ENCODE data around the gene DGAT2.
"Not testable (repeated sequence)": the region's sequence is repeated elsewhere in the genome, so short reads cannot be mapped to it uniquely, and the experiment has no call there.

The DGAT2 gene

GRCh38 chr11:75737314-75737713 is 31.3 kb upstream of the DGAT2 start:
- H3K27me3 Mint-ChIP-seq: peaks cover 4% of the 10 kb centered on the region
- H3K27ac Mint-ChIP-seq: no peak overlapping the region
- ATAC-seq (no peak), DNase-seq (no peak)
- H3K9me3 Mint-ChIP-seq: no peaks in the 10 kb centered on the region
- no peaks in the 10 kb centered on the region for H3K4me1 Mint-ChIP-seq
- no peak overlapping the region for H3K4me3 Mint-ChIP-seq
- no peaks in the 10 kb centered on the region for H3K36me3 Mint-ChIP-seq (ENCODE audit: low read depth)

DNA sequence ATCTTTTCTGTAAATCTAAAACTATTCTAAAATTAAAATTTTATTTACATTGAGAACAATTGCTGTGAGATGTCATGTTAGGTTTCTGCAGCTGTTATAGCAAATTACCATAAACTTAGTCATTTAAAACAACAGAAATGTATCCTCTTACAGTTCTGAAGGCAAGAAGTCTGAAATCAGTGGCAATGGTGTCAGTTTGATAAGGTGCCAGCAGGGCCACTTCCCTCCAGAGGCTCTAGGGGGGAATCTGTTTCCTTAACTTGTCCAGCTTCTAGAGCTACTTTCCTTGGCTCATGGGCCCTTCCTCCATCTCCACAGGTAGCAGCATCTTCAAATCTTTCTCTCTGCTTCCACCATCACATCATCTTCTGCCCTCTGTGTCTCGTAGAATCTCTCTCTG is 27.9 kb upstream of the DGAT2 start:
- no peak overlapping the region for H3K4me3 Mint-ChIP-seq
- H3K27ac Mint-ChIP-seq: no peak overlapping the region
- H3K9me3 Mint-ChIP-seq: no peaks in the 10 kb centered on the region
- peaks cover 21% of the 10 kb centered on the region for H3K27me3 Mint-ChIP-seq
- no peaks in the 10 kb centered on the region for H3K4me1 Mint-ChIP-seq
- DNase-seq (no peak), ATAC-seq (no peak)
- no peaks in the 10 kb centered on the region for H3K36me3 Mint-ChIP-seq (ENCODE audit: low read depth)

DNA sequence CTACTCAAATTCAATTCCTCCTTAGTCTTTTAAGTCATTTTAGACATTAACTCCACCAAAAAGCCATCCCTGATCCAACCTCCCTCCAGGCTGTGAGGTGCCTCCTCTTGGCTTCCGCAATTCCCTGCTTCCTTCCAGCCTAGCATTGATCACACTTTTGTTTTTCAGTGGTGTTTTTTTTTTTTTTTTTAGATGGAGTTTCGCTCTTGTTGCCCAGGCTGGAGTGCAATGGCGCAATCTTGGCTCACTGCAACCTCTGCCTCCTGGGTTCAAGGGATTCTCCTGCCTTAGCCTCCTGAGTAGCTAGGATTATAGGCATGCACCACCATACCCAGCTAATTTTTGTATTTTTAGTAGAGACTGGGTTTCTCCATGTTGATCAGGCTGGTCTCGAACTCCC is 25.4 kb upstream of the DGAT2 start:
- H3K9me3 Mint-ChIP-seq; H3K36me3 Mint-ChIP-seq (ENCODE audit: low read depth); H3K27ac Mint-ChIP-seq; ATAC-seq; H3K4me3 Mint-ChIP-seq; DNase-seq; H3K4me1 Mint-ChIP-seq: not testable (repeated sequence)
- peaks cover 27% of the 10 kb centered on the region for H3K27me3 Mint-ChIP-seq

GRCh38 chr11:75743711-75744563 is 24.6 kb upstream of the DGAT2 start:
- DNase-seq (no peak), ATAC-seq (no peak)
- no peak overlapping the region for H3K27ac Mint-ChIP-seq

DNA sequence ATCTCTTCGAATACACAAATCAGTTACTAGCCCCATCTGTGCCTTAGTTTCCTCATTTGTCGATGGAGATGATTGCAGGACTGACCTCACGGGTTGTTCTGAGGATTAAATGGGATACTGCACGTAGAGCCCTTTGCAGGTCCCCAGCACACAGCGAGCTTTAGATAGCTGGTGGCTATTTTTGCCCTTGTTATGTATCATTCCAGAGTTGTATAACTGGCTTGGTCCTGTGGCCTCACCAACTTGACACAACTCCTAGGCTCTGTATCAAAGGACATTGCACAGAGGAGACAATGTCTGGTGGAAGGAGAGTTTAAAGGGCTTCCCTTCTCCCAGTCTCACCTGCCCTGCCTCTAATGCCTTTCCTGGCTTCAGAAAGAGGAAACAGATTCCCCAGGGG is 22.8 kb upstream of the DGAT2 start:
- no peak for ATAC-seq
- DNase-seq: no peak
- Mint-ChIP-seq H3K4me3 (no peak overlapping the region), H3K27ac (no peak overlapping the region), H3K9me3 (no peaks in the 10 kb centered on the region), H3K36me3 (ENCODE audit: low read depth) (no peaks in the 10 kb centered on the region), H3K4me1 (no peaks in the 10 kb centered on the region), H3K27me3 (peaks cover 23% of the 10 kb centered on the region)

More at GRCh38 chr11:75743711-75744563, 24.6 kb upstream of the DGAT2 start:
- Mint-ChIP-seq H3K4me1 (no peaks in the 10 kb centered on the region), H3K4me3 (no peak overlapping the region), H3K27me3 (peaks cover 27% of the 10 kb centered on the region), H3K36me3 (ENCODE audit: low read depth) (no peaks in the 10 kb centered on the region), H3K9me3 (no peaks in the 10 kb centered on the region)

- H3K4me3 Mint-ChIP-seq; H3K4me1 Mint-ChIP-seq; DNase-seq; H3K27ac Mint-ChIP-seq; H3K9me3 Mint-ChIP-seq; ATAC-seq; H3K36me3 Mint-ChIP-seq (ENCODE audit: low read depth): not testable (repeated sequence)
- H3K27me3 Mint-ChIP-seq: peaks cover 18% of the 10 kb centered on the region
Measured at GRCh38 chr11:75748729-75749273, 19.8 kb upstream of the DGAT2 start.

- DNase-seq; H3K27ac Mint-ChIP-seq; H3K4me3 Mint-ChIP-seq; H3K4me1 Mint-ChIP-seq; H3K27me3 Mint-ChIP-seq; H3K9me3 Mint-ChIP-seq; ATAC-seq; H3K36me3 Mint-ChIP-seq (ENCODE audit: low read depth): not testable (repeated sequence)
Measured at GRCh38 chr11:75754933-75755332, 13.6 kb upstream of the DGAT2 start.

DNA sequence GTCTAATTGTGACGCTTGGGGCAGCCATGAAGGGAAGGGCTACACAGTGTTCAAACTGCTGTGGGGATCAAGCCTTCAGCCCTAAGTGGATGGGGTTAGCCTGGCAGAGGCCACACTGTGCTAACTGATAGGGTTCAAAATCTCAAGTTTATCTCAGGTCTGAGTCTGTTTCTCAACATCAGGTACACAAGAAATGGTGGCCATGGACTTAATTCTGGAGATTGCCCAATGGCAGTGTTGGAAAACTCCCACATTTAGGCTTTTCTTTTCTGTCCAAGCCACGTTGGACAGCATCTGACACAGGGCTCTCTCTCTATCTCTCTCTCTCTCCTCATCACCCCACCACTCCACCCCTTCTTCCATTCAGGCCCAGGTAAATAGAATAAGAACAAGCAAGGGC is 10.9 kb upstream of the DGAT2 start:
- Mint-ChIP-seq H3K9me3 (no peaks in the 10 kb centered on the region), H3K4me1 (no peaks in the 10 kb centered on the region), H3K36me3 (ENCODE audit: low read depth) (no peaks in the 10 kb centered on the region), H3K4me3 (no peak overlapping the region), H3K27ac (no peak overlapping the region), H3K27me3 (peaks cover 3% of the 10 kb centered on the region)
- DNase-seq (no peak), ATAC-seq (no peak)

DNA sequence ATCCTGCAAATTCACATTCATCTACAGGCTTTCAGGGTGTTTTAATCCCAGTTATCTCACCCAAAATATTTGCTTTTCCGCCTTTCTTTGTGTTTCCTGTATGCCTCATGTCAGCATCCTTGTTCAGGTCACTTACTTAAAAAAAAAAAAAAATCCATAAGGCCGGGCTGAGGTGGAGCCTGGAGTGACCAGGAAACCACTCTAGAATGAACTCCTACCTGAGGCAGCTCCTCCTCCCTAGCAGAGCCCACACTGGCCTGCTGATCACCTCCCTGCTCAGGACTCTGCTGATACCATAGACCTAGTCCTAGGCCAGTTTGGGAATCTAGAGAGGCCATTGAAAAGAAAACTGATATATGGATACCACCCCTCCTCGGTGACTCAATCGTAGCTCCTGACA is 8.7 kb upstream of the DGAT2 start:
- Mint-ChIP-seq H3K27ac (no peak overlapping the region), H3K36me3 (ENCODE audit: low read depth) (no peaks in the 10 kb centered on the region), H3K9me3 (no peaks in the 10 kb centered on the region), H3K4me3 (no peak overlapping the region), H3K4me1 (no peaks in the 10 kb centered on the region), H3K27me3 (peaks cover 3% of the 10 kb centered on the region)
- DNase-seq: no peak
- ATAC-seq: no peak

GRCh38 chr11:75760243-75760642 is 8.3 kb upstream of the DGAT2 start:
- ATAC-seq (no peak), DNase-seq (no peak)
- Mint-ChIP-seq H3K4me1 (no peaks in the 10 kb centered on the region), H3K9me3 (no peaks in the 10 kb centered on the region), H3K27me3 (peaks cover 3% of the 10 kb centered on the region), H3K27ac (no peak overlapping the region), H3K4me3 (no peak overlapping the region), H3K36me3 (ENCODE audit: low read depth) (no peaks in the 10 kb centered on the region)

DNA sequence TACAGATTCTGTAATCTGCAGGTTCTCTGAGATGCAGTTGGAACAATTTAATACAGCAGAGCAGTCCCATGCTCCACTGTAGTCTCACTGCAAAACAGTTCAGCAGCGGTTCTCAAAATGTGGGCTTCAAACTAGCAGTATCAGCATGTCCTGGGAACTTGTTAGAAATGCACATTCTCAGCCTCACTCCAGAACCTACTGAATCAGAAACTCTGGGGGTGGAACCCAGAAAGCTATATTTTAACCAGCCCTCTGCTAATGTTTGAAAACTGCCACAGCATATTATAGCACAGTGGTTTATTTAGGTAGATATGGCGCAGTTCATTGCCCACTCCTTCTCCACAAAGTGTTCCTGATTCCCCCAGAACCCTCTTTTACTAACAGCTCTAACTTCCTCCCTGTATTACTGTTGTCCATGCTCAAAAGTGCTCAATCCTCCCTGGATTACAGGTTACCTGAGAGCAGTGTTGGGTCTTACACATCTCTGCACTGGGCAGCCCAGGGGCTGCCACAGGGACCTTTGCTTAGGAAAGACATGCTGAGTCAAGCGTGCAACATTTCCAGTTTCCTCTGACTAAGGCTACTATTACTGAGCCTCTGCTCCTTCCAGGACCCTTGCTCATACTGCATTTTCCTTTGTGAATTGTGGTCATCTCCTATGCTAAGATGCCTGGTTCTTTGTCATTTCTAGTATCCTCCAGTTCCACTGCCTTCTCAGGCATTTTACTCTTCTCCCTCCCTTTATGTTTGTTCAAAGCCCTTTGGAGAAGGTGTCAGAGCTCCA is 7.7 kb upstream of the DGAT2 start:
- ATAC-seq (no peak), DNase-seq (no peak)
- H3K4me3 Mint-ChIP-seq: no peak overlapping the region
- H3K36me3 Mint-ChIP-seq (ENCODE audit: low read depth): no peaks in the 10 kb centered on the region
- peaks cover 6% of the 10 kb centered on the region for H3K27me3 Mint-ChIP-seq
- H3K4me1 Mint-ChIP-seq: no peaks in the 10 kb centered on the region
- H3K9me3 Mint-ChIP-seq: no peaks in the 10 kb centered on the region
- no peak overlapping the region for H3K27ac Mint-ChIP-seq

DNA sequence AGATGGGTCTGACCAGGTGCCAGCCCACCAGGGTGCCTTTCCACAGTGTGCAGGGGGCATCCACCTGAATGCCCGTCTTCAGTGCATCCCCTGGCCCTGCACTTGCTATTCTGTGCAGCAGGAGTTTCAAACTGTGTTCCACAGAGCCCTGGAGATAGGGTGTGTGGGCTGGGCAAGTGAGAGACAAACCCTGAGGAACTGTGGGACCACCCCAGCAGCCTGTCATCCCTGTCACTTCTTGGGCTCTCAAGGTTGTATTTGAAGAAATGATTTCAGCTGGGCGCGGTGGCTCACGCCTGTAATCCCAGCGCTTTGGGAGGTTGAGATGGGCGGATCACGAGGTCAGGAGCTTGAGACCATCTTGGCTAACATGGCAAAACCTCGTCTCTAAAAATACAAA is 6.4 kb upstream of the DGAT2 start:
- H3K4me1 Mint-ChIP-seq: peaks cover under 1% of the 10 kb centered on the region
- no peaks in the 10 kb centered on the region for H3K36me3 Mint-ChIP-seq (ENCODE audit: low read depth)
- DNase-seq: no peak

GRCh38 chr11:75762885-75763284 is 5.7 kb upstream of the DGAT2 start:
- H3K9me3 Mint-ChIP-seq: no peaks in the 10 kb centered on the region
- no peak for DNase-seq
- H3K27ac Mint-ChIP-seq: no peak overlapping the region
- H3K4me1 Mint-ChIP-seq: peaks cover 8% of the 10 kb centered on the region
- no peak overlapping the region for H3K4me3 Mint-ChIP-seq
- peaks cover 10% of the 10 kb centered on the region for H3K27me3 Mint-ChIP-seq
- no peaks in the 10 kb centered on the region for H3K36me3 Mint-ChIP-seq (ENCODE audit: low read depth)
- ATAC-seq: no peak

More for the DNA sequence above, 6.4 kb upstream of the DGAT2 start:
- H3K27ac Mint-ChIP-seq: no peak overlapping the region
- no peaks in the 10 kb centered on the region for H3K9me3 Mint-ChIP-seq
- no peak for ATAC-seq
- no peak overlapping the region for H3K4me3 Mint-ChIP-seq
- peaks cover 4% of the 10 kb centered on the region for H3K27me3 Mint-ChIP-seq

DNA sequence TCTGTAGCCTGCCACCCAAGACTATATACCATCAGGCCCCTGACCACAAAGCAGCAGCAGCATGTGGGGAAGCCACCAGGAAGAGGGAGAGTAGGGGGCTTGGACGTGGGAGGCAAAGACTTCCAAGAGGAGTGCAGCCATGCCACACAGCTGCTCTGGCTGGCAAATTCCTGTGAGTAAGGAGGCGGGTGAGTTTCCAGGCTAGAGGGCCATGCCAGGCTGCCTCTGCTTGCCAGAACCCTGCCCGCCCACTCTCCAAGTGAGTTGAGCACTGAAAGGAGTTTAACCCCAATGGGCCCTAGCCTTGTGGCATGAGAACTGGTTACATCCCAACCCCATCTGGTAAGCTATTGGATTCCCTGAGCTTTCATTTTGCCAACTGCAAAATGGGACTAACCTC is 4.7 kb upstream of the DGAT2 start:
- Mint-ChIP-seq H3K27me3 (peaks cover 10% of the 10 kb centered on the region), H3K4me3 (no peak overlapping the region), H3K36me3 (ENCODE audit: low read depth) (no peaks in the 10 kb centered on the region), H3K9me3 (no peaks in the 10 kb centered on the region), H3K4me1 (peaks cover 12% of the 10 kb centered on the region), H3K27ac (no peak overlapping the region)
- ATAC-seq: no peak
- DNase-seq: no peak

- DNase-seq (no peak), ATAC-seq (no peak)
- no peaks in the 10 kb centered on the region for H3K36me3 Mint-ChIP-seq (ENCODE audit: low read depth)
- H3K4me3 Mint-ChIP-seq: no peak overlapping the region
- peaks cover 21% of the 10 kb centered on the region for H3K27me3 Mint-ChIP-seq
- H3K27ac Mint-ChIP-seq: no peak overlapping the region
- H3K4me1 Mint-ChIP-seq: peaks cover 21% of the 10 kb centered on the region
- H3K9me3 Mint-ChIP-seq: no peaks in the 10 kb centered on the region
Measured at GRCh38 chr11:75765116-75765515, 3.5 kb upstream of the DGAT2 start.
